ENCODE results near the gene TRAPPC4.
A peak's percentile ranks its signal among the peaks of the same experiment; 100 is the strongest.
"Not testable (repeated sequence)": the region's sequence is repeated elsewhere in the genome, so short reads cannot be mapped to it uniquely, and the experiment has no call there.

TRAPPC4 gene

DNA sequence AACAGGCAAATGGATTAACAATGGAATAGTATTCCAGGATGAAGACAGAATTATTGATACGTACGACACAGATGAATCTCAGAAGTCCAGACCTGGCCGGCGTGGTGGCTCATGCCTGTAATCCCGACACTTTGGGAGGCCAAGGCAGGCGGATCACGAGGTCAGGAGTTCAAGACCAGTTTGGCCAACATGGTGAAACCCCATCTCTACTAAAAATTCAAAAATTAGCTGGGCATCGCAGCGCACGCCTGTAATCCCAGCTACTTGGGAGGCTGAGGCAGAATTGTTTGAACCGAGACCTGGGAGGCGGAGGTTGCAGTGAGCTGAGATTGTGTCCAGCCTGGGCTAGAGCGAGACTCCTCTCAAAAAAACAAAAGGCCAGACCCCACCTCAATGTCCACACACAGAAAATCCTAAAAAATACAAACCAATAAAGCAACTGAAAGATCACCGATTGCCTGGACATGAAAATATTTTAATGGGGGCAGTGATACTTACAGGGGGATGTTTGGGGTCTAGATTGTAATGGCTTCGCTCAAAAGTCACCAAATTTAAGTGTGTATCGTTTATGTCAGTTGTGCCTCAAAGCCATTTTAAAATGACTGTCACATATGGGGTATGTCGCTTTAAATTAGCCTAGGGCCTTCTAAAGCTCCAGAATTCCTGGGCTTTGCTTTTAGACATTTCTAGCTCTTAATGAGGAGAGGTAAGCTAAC is 4.2 kb upstream of the TRAPPC4 start:
- ATAC-seq (no peak), DNase-seq (no peak)

- ATAC-seq, result no peak
- peak; percentile 34 for DNase-seq
Measured at GRCh38 chr11:119015054-119015611, 3.4 kb upstream of the TRAPPC4 start.

DNA sequence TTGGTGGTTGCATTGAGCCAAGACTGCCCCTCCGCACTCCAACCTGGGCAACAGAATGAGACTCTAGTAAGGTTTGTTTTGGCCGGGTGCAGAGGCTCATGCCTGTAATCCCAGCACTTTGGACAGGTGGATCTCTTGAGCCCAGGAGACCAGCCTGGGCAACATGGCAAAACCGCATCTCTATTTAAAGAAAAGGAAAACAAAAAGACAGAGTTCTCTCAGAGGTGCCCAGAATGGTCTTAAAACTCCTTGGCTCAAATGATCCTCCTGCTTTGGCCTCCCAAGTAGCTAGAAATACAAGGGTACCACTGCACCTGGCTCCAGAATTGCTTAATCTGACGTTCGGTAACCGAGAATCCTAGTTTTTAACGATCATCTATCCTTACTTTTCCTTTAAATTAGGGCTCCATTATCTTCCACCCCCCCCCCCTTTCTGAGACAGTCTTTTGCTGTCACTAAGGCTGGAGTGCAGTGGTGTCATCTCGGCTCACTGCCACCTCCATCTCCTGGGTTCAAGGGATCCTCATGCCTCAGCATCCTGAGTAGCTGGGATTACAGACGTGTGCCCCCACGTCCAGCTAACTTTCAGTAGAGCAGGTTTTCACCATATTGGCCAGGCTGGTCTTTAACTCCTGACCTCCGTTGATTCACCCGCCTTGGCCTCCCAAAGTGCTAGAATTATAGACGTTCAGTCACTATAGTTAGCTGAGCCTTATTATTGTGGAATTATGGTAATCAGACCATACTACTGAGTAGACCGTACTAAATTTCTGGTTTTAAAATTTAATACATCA is 2.2 kb upstream of the TRAPPC4 start:
- no peak for DNase-seq
- ATAC-seq, result no peak

- ATAC-seq, DNase-seq: not testable (repeated sequence)
Measured at GRCh38 chr11:119017377-119017776, 1.2 kb upstream of the TRAPPC4 start.

DNA sequence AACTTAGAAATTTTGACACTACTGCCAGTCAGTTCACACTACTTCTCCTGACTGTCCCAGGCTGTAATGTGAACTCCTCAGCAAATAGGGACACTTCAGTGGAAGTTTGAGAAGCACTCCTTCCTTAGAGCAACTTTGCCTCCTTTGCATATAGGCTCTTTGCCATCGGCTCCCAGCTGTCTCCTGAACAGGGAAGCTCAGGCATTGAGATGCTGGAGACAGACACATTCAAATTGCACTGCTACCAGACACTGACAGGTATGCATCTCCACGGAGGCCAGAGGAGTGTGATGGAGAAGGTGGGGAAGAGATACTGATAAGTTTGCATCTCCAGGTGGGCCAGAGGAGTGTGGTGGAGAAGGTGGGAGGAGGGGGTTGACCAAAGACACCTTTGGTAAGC is 1.4 kb downstream of the TRAPPC4 start:
- no peak for DNase-seq
- ATAC-seq, result no peak

GRCh38 chr11:119021631-119022030 is 3.1 kb downstream of the TRAPPC4 start:
- no peak for ATAC-seq
- DNase-seq, result no peak

DNA sequence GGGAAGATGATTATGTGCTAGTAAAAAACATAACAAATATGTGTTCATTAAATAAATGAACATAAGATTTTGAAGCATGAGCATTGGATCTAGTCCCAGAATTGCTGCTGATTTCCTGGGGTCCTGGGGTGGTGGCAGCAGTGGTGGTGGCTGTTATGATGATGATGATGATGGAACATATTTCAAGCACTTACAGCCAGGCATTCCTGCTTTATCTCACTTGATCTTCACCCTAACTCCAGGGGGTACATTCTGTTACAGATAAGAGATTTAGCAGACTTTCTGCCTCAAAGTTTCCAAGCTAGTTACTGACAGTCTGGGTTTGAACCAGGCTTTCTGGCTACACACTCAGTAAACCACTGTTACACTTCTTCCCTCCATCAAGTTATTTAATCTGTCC is 5.2 kb downstream of the TRAPPC4 start:
- no peak for DNase-seq
- no peak for ATAC-seq

- ATAC-seq (no peak), DNase-seq (no peak)
Measured at GRCh38 chr11:119024430-119025098, 6.0 kb downstream of the TRAPPC4 start.

DNA sequence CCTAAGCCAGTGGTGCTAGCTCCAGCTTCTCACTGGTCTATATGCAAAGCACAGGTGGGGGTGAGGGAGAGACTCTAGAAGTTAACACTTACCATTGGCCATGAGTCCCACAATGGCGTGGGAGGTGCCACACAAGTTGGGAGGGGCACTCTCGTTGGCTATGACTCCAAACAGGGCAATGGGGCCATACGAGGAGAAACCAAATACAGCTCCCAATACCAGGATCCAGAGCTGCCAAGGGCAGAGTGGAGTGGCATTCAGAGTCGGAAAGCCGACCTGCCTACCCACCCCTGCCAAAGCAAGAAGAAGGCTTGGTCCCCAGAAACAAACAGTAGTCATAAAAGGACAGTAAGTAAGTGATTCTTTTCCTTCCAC is 6.5 kb downstream of the TRAPPC4 start:
- no peak for ATAC-seq
- DNase-seq, result no peak

DNA sequence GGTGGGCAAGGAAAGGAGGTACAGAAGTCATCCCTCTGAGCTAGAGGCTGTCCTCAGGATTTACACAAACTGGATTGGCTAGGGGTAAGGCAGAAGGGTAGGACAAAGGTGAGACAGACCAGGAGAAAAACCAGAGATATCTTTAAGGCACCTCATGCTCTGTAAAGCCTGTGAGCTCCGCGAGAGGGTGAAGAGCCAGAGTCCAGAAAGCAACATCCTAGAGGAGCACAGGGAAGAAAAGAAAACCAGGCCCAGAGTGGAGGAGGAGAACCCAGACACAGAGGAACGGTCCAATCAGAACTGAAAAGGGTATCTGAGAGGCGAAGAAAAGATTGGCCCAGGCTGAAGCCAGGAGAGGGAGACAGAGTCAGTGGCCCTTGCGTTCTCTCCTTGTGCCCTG is 7.0 kb downstream of the TRAPPC4 start:
- DNase-seq, result no peak
- no peak for ATAC-seq

DNA sequence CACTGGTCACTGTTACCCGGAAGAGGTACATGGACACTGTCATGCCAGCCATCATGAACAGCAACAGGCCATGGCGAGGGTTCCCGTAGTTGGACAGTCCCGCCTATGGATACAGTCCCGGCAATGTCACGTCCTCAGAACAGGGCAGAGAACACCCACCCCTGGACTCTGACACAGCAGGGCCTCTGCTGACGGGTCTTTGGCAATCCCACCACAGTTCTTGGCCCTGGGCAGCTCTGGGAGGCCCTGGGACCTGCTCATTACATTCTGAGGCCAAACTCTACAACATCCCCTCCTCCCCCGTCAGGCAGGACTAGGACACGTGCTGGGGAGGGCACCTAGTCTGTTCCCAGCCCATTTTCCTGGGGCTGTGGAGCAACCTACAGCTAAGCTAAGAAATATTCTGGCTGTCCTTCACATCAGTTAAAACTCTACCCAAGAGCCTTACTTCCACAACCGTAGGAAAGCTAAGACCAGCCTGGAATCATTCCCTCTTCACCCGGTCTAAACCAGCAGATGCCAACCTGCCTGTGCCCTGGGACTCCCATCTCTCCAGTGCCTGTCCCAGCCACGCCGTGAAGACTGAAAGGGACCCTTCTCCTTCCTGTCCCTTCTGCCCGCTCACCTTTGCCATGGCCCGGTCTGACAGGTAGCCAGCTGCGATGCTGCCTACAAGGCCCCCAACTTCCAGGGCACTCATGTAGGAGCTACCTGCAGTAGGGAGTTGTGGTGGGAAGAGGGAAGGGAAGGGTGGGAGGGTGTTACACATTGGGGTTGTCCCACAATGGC is 7.6 kb downstream of the TRAPPC4 start:
- ATAC-seq (no peak), DNase-seq (no peak)

DNA sequence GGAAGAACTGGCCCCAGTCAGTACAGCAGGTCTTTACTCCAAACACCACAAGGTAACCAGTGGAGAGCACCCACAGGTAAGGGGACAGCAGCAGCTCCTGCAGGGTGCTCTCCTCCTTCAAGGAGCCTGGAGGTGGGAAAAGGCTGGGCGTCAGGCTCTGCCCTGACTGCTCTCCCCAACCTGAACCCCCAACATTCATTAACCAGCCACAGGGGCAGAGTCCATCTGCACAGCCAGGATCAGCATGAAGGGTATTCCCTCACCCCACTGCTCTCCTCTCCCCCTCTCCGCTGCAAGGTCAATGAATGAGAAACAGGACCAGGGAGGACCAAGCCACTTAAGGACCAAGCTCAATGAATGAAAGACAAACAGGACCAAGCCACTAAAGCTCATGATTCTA is 8.4 kb downstream of the TRAPPC4 start:
- DNase-seq, result no peak
- no peak for ATAC-seq

DNA sequence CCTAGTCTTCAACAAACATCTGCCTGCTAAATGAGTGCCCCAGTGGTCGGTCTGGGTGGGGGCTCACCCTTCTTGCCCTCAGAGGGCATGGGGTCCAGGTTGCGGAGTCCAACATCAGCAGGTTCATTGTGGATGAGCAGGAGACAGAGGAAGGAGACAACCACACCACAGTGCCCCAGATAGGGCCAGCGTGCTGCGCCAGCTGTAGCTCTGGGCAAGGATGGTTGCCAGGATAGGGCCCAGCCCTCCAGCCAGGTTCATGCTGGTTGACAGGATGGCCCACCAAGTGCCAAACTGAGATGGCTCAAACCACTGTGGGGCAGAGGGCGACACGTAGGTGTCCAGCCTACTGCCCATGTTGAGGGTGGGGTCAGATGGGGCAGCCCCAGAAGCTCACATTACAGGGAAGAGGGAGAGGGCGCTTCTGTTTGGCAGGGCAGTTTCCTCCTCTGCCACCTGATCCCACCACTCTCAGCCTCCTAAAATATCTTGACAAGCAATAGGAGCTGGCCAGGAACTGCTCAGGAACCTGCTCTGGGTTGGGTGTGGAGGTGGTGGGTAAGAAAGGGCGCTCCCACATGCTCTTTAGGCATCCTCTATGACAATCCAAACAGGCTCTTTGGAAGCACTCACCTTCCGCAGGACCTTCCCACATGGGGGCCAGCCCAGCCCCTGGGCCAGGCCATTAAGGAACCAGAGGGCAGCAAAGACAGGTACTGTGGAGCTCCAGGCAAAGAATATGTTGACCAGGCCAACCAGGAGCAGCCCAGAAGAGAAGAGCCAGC is 9.2 kb downstream of the TRAPPC4 start:
- no peak for ATAC-seq
- no peak for DNase-seq

GRCh38 chr11:119028346-119029068 is 9.9 kb downstream of the TRAPPC4 start:
- DNase-seq (no peak), ATAC-seq (no peak)

GRCh38 chr11:119029069-119029339 is 10.4 kb downstream of the TRAPPC4 start:
- no peak for ATAC-seq
- no peak for DNase-seq

- ATAC-seq (peak; percentile 25), DNase-seq (peak; percentile 42)
Measured at GRCh38 chr11:119029340-119030028, 10.9 kb downstream of the TRAPPC4 start.

DNA sequence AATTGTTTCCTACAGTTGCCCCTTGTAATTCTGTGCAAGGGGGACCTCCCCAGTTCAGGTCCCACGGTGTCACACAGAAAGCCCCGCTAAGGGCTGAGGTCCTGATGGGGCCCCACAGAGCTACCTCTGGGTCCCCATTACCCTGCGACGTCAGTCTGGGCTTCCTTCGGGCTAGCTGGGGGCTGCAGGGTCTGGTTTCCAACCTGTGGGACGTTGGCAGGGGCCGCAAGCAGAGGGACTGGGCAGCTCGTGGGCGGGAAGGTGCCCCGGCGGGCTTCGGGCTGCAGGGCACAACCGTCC is 11.4 kb downstream of the TRAPPC4 start:
- DNase-seq, result peak; percentile 50
- peak; percentile 34 for ATAC-seq

DNA sequence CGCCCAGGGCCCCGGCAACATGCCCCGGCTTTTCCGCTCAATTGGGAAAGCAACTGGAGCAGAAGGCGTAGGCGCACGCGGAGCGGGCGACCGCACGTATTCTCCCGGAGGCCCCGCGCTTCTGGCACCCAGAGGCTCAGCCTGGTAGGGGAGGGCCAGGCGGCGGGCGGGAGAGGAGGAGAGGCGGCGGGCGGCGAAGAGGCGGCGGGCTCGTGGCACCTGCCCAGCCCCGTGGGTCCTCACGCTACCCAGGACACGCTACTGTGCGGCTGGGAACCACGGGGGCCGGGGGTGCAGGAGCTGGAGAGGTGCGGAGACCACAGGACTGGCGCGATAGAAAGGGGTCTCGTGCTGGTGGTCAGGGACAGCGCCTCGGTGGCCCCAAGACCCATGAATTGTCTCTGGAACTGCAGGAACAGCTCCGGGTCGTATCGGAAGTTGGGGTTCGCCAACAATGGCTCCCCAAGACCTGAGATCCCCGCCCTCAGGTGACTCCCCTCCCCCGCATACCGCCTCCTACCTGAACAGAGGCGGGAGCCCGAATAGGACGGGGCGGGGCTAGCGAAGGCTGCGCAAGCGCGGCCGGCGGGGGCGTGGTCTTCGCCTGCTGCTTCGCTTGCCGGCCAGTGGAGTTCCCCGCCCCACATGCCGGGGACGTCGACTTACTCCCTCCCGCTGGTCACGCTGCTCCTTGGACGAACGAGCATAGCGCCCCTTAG is 11.9 kb downstream of the TRAPPC4 start, which contains the start of gene SLC37A4:
SLC37A4 (minus strand) TSS at position 549 of the 719 bp plus-strand sequence.
- ATAC-seq (peak; percentile 90), DNase-seq (peak; percentile 99)

- ATAC-seq (no peak), DNase-seq (no peak)
Measured at GRCh38 chr11:119031912-119032280, 13.3 kb downstream of the TRAPPC4 start.

- DNase-seq, ATAC-seq: not testable (repeated sequence)
Measured at GRCh38 chr11:119033421-119033820, 14.9 kb downstream of the TRAPPC4 start.

Measured in stimulated activated naive CD8-positive, alpha-beta T cell treated with anti-CD3 and anti-CD28 coated beads, Interleukin-15, Interleukin-2, amounts not matched to agents 100 U/mL and 50 U/mL, for 24 hours (primary cell).